Neural progenitor cell (in vitro differentiated cells): ENCODE measurements around the gene SGCD. TPM values are rescaled to one million over a fixed set of nuclear protein-coding genes. Genes with fewer than 3 reads are reported as not detected.

Source experiments
- DNase-seq: peaks from one replicate; pipeline ENCODE4 v3.0.0-alpha.2; 2016; ENCODE audit warnings: low spot score
- H2AFZ ChIP-seq: fragments of 200-600 bp; sonication (generic); replicated peaks from 2 replicates; pipeline ENCODE4 v1.6.1; 2016; ENCODE audit warnings: antibody characterized with exemption
- H3F3A ChIP-seq: fragments of 200-600 bp; sonication (generic); 2 replicates; pipeline ENCODE4 v1.6.1; 2016; ENCODE audit warnings: antibody characterized with exemption, low read depth
- H3K27ac ChIP-seq: fragments of 200-600 bp; sonication (generic); 2 replicates; pipeline ENCODE4 v1.5.1; 2016; ENCODE audit warnings: mild to moderate bottlenecking
- H3K27me3 ChIP-seq: fragments of 200-600 bp; sonication (generic); 2 replicates; pipeline ENCODE4 v1.6.1; 2016; ENCODE audit warnings: mild to moderate bottlenecking, moderate library complexity
- H3K36me3 ChIP-seq: fragments of 200-600 bp; sonication (generic); 2 replicates; pipeline ENCODE4 v1.5.1; 2016
- H3K4me1 ChIP-seq: fragments of 200-600 bp; sonication (generic); 2 replicates; pipeline ENCODE4 v1.6.1; 2016; ENCODE audit warnings: mixed run types
- H3K4me2 ChIP-seq: fragments of 200-600 bp; sonication (generic); 2 replicates; pipeline ENCODE4 v1.6.1; 2016
- H3K4me3 ChIP-seq: fragments of 200-600 bp; sonication (generic); 2 replicates; pipeline ENCODE4 v1.5.1; 2016
- H3K79me2 ChIP-seq: fragments of 200-600 bp; sonication (generic); 2 replicates; pipeline ENCODE4 v1.6.1; 2016; ENCODE audit warnings: low read depth
- H3K9ac ChIP-seq: fragments of 200-600 bp; sonication (generic); 2 replicates; pipeline ENCODE4 v1.6.1; 2016
- H3K9me3 ChIP-seq: fragments of 200-600 bp; sonication (generic); 2 replicates; pipeline ENCODE4 v1.5.1; 2016; ENCODE audit warnings: low read depth
- H4K20me1 ChIP-seq: fragments of 200-600 bp; sonication (generic); 2 replicates; pipeline ENCODE4 v1.6.1; 2016; ENCODE audit warnings: low read depth
- H3K27ac Mint-ChIP-seq: 3 replicates; pipeline ENCODE4 v1.8.0; 2021; ENCODE audit warnings: mixed read lengths
- H3K27me3 Mint-ChIP-seq: 2 replicates; pipeline ENCODE4 v1.8.0; 2022; ENCODE audit warnings: low read depth, mild to moderate bottlenecking, inconsistent platforms, moderate library complexity, mixed read lengths; ENCODE audit not compliant: insufficient read depth
- H3K36me3 Mint-ChIP-seq: 3 replicates; pipeline ENCODE4 v1.8.0; 2021; ENCODE audit warnings: mixed read lengths
- H3K4me1 Mint-ChIP-seq: 3 replicates; pipeline ENCODE4 v1.8.0; 2021; ENCODE audit warnings: mixed read lengths
- H3K4me3 Mint-ChIP-seq: 3 replicates; pipeline ENCODE4 v1.8.0; 2021; ENCODE audit warnings: mild to moderate bottlenecking, moderate library complexity, mixed read lengths
- H3K9me3 Mint-ChIP-seq: 3 replicates; pipeline ENCODE4 v1.8.0; 2020; ENCODE audit warnings: mixed read lengths
- CTCF ChIP-seq: fragments of 200-600 bp; sonication (generic); IDR thresholded peaks from 2 replicates; pipeline ENCODE4 v1.5.1; 2017; ENCODE audit warnings: antibody characterized with exemption, mild to moderate bottlenecking
- EZH2 ChIP-seq: fragments of 200-600 bp; sonication (generic); IDR thresholded peaks from 2 replicates; pipeline ENCODE4 v1.6.1; 2017; ENCODE audit warnings: antibody characterized with exemption, mild to moderate bottlenecking, moderate library complexity
- EZH2phosphoT487 ChIP-seq: fragments of 200-600 bp; sonication (generic); IDR thresholded peaks from 2 replicates; pipeline ENCODE4 v1.6.1; 2017; ENCODE audit warnings: antibody characterized with exemption
- total RNA-seq: library from RNA; depleted of rRNA; stranded (reverse); fragments of >200 nt; gene quantifications from 2 replicates; pipeline ENCODE4 v1.2.3, GENCODE V29; 2015; ENCODE audit warnings: low replicate concordance

The SGCD gene
- total RNA-seq, 1 donor from 2014 or later: not detected

GRCh38 chr5:156401804-156402203 lies 74.8 kb downstream of the SGCD start:
- Histone ChIP-seq H3F3A (no peaks in the 10 kb centered on the region), H3K36me3 (no peaks in the 10 kb centered on the region), H3K4me2 (no peak overlapping the region), H4K20me1 (no peaks in the 10 kb centered on the region), H3K79me2 (no peaks in the 10 kb centered on the region), H3K27me3 (no peaks in the 10 kb centered on the region), H3K9ac (no peak overlapping the region), H2AFZ (no peak overlapping the region), H3K27ac (no peak overlapping the region), H3K4me3 (no peak overlapping the region), H3K4me1 (no peaks in the 10 kb centered on the region), H3K9me3 (no peaks in the 10 kb centered on the region)
- H3K9me3 Mint-ChIP-seq: peaks cover 2% of the 10 kb centered on the region
- H3K36me3 Mint-ChIP-seq: no peaks in the 10 kb centered on the region
- peaks cover 22% of the 10 kb centered on the region for H3K4me1 Mint-ChIP-seq
- DNase-seq: no peak
- peaks cover 6% of the 10 kb centered on the region for H3K27me3 Mint-ChIP-seq
- no peak for TF ChIP-seq EZH2phosphoT487
- H3K4me3 Mint-ChIP-seq: no peak overlapping the region
- H3K27ac Mint-ChIP-seq: no peak overlapping the region

- TF ChIP-seq EZH2 (no peak), CTCF (no peak), EZH2phosphoT487 (no peak)
- no peaks in the 10 kb centered on the region for H3K36me3 Mint-ChIP-seq
Measured at GRCh38 chr5:156402387-156402921, 75.5 kb downstream of the SGCD start.

GRCh38 chr5:156405988-156406387 lies 79.0 kb downstream of the SGCD start:
- Mint-ChIP-seq H3K4me3 (no peak overlapping the region), H3K27ac (no peak overlapping the region), H3K4me1 (peaks cover 27% of the 10 kb centered on the region), H3K36me3 (no peaks in the 10 kb centered on the region), H3K9me3 (peaks cover 4% of the 10 kb centered on the region), H3K27me3 (peaks cover 9% of the 10 kb centered on the region)
- Histone ChIP-seq H3K27ac (no peak overlapping the region), H3K27me3 (no peaks in the 10 kb centered on the region), H3K4me3 (no peak overlapping the region), H3K4me1 (peaks cover 5% of the 10 kb centered on the region), H3K79me2 (no peaks in the 10 kb centered on the region), H3K9me3 (no peaks in the 10 kb centered on the region), H3F3A (no peaks in the 10 kb centered on the region), H4K20me1 (no peaks in the 10 kb centered on the region), H2AFZ (no peak overlapping the region), H3K36me3 (no peaks in the 10 kb centered on the region), H3K4me2 (no peak overlapping the region), H3K9ac (no peak overlapping the region)
- TF ChIP-seq CTCF: no peak
- TF ChIP-seq EZH2: no peak
- no peak for TF ChIP-seq EZH2phosphoT487
- no peak for DNase-seq

More at GRCh38 chr5:156402387-156402921, 75.5 kb downstream of the SGCD start:
- Mint-ChIP-seq H3K27ac (peak overlapping the region; percentile 93), H3K4me1 (peaks cover 22% of the 10 kb centered on the region), H3K4me3 (no peak overlapping the region), H3K9me3 (peaks cover 4% of the 10 kb centered on the region), H3K27me3 (peaks cover 6% of the 10 kb centered on the region)
- Histone ChIP-seq H2AFZ (no peak overlapping the region), H3K4me1 (no peaks in the 10 kb centered on the region), H3K27ac (no peak overlapping the region), H3K9me3 (no peaks in the 10 kb centered on the region), H3K79me2 (no peaks in the 10 kb centered on the region), H3K27me3 (no peaks in the 10 kb centered on the region), H3F3A (no peaks in the 10 kb centered on the region), H3K36me3 (no peaks in the 10 kb centered on the region), H3K9ac (no peak overlapping the region), H4K20me1 (no peaks in the 10 kb centered on the region), H3K4me3 (no peak overlapping the region), H3K4me2 (no peak overlapping the region)
- DNase-seq: peak; percentile 70

DNA sequence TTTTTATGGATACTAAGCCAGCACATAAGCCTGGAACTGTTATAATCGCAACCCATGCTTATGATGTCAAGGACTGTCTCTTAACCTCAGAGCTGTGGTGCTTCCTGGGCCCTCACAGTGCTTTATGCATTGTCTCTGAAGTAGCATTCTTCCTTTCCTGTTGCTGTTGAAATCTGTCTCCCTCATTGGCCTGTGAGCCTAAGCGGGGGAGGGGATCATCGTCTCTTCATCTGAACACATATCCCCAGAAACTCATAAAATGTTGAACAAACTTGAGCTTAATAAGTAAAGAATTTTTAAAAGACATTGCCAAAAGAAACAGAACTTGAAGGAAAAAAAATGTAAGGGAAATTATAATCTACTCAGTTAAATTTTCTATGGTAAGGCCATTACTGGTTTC lies 80.3 kb downstream of the SGCD start:
- Histone ChIP-seq H3K4me3 (no peak overlapping the region), H3K27me3 (no peaks in the 10 kb centered on the region), H3K79me2 (no peaks in the 10 kb centered on the region), H4K20me1 (no peaks in the 10 kb centered on the region), H3K27ac (no peak overlapping the region), H2AFZ (no peak overlapping the region), H3K36me3 (no peaks in the 10 kb centered on the region), H3F3A (no peaks in the 10 kb centered on the region), H3K9me3 (no peaks in the 10 kb centered on the region), H3K9ac (no peak overlapping the region), H3K4me1 (peaks cover 5% of the 10 kb centered on the region), H3K4me2 (no peak overlapping the region)
- no peak for TF ChIP-seq EZH2
- TF ChIP-seq EZH2phosphoT487: no peak
- TF ChIP-seq CTCF: no peak
- Mint-ChIP-seq H3K36me3 (no peaks in the 10 kb centered on the region), H3K4me3 (no peak overlapping the region), H3K4me1 (peaks cover 26% of the 10 kb centered on the region), H3K9me3 (peaks cover 4% of the 10 kb centered on the region), H3K27ac (no peak overlapping the region), H3K27me3 (peaks cover 9% of the 10 kb centered on the region)
- DNase-seq: no peak
